ENCODE measurements around the gene ATP5F1D.
"Not testable (repeated sequence)": the region's sequence is repeated elsewhere in the genome, so short reads cannot be mapped to it uniquely, and the experiment has no call there.

ATP5F1D gene

DNA sequence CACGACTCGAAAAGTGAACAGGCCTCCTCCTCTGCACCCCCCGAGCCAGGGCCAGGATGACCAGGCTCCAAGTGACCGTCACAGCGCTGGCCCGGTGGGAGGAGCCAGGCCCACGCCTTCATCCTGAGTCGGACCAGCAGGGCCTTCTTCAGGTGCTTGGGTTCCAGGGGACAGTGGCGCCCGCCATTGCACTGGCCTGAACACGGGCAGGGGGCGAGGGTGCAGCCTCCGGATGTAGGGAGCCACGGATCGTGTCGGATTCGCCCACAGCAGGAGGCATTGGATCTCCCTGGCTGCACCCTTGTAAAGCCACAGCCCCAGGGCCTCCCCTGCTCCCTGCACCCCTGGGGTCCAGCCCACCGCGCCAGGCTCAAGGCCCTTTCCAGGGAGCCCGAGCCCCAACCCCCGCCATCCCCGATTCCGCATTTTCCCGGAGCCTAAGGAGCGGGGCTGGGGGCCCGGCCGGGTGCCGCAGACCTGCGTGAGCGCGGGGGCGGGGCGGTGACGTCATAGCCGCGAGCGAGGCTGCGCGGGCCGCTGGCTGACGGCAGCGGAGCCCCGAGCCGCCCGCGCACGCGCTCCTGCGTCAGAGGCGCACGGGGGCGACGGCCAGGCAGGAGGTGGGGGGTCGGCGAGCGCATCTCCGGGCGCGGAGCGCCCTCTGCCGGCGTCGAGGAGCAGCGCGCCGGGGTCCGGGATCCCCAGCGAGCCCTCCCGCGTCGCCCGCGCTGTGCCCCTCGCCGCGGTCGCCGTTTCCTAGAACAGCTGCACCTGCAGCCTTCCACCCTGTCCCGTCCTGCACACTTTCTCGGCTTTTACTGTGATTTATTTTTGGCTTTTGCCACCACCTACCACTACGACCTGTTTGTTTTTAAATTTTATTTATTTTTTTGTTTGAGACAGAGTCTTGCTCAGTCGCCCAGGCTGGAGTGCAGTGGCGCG lies 1.5 kb upstream of the ATP5F1D start:
- peak overlapping the region; percentile 57 for H3K4me3 ChIP-seq (ENCODE audit: low read depth, low read length)
- TF ChIP-seq, protein P1, sequence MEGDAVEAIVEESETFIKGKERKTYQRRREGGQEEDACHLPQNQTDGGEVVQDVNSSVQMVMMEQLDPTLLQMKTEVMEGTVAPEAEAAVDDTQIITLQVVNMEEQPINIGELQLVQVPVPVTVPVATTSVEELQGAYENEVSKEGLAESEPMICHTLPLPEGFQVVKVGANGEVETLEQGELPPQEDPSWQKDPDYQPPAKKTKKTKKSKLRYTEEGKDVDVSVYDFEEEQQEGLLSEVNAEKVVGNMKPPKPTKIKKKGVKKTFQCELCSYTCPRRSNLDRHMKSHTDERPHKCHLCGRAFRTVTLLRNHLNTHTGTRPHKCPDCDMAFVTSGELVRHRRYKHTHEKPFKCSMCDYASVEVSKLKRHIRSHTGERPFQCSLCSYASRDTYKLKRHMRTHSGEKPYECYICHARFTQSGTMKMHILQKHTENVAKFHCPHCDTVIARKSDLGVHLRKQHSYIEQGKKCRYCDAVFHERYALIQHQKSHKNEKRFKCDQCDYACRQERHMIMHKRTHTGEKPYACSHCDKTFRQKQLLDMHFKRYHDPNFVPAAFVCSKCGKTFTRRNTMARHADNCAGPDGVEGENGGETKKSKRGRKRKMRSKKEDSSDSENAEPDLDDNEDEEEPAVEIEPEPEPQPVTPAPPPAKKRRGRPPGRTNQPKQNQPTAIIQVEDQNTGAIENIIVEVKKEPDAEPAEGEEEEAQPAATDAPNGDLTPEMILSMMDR (conservative IDR thresholded peaks at IDR 0.05; ENCODE audit: low read depth, low read length), result peak; percentile 57
- peak; percentile 93 for DNase-seq (ENCODE audit: low read depth)

DNA sequence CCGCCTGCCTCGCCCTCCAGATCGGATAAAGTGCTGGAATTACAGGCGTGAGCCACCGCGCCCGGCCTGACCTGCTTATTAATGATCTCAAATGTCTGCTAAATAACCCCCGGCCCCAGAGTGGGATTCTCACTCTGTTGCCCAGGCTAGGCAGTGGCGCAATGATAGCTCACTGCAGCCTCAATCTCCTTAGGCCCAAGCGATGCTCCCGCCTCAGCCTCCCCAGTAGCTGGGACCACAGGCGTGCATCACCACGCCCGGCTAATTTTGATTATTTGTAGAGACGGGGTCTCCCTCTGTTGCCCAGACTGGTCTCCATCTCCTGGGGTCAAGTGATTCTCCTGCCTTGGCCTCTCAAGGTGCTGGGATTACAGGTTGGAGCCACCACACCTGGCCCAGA lies 626 bp upstream of the ATP5F1D start:
- TF ChIP-seq, protein P1 (conservative IDR thresholded peaks at IDR 0.05; ENCODE audit: low read depth, low read length), result no peak
- no peak for DNase-seq (ENCODE audit: low read depth)
- no peak overlapping the region for H3K4me3 ChIP-seq (ENCODE audit: low read depth, low read length)

DNA sequence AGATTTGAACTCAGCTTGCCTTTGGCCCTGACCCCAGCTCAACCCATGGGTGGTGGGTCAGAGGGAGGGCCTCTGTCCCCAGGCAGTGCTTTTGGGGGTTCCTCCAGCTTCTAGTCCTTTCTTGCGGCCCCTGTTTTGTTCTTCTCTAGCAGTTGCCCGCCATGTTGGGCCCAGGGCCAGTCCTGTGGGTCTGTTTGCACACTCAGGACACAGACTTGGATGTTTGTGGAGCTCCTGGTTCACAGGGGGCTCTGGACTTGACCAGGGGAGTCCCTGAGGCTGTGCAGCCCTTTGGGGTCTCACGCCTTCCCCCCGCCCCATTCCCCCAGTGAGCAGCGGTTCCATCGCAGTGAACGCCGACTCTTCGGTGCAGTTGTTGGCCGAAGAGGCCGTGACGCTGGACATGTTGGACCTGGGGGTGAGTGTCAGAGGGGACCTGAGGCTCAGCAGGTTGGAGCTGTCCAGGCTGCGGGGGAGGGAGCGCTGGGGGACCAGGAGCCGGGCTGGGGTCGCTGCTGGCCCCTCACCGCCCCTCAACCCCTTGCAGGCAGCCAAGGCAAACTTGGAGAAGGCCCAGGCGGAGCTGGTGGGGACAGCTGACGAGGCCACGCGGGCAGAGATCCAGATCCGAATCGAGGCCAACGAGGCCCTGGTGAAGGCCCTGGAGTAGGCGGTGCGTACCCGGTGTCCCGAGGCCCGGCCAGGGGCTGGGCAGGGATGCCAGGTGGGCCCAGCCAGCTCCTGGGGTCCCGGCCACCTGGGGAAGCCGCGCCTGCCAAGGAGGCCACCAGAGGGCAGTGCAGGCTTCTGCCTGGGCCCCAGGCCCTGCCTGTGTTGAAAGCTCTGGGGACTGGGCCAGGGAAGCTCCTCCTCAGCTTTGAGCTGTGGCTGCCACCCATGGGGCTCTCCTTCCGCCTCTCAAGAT lies 2.5 kb downstream of the ATP5F1D start:
- H3K4me3 ChIP-seq (ENCODE audit: low read depth, low read length), result no peak overlapping the region
- TF ChIP-seq, protein P1 (conservative IDR thresholded peaks at IDR 0.05; ENCODE audit: low read depth, low read length), result peak; percentile 82
- DNase-seq (ENCODE audit: low read depth), result peak; percentile 88

DNA sequence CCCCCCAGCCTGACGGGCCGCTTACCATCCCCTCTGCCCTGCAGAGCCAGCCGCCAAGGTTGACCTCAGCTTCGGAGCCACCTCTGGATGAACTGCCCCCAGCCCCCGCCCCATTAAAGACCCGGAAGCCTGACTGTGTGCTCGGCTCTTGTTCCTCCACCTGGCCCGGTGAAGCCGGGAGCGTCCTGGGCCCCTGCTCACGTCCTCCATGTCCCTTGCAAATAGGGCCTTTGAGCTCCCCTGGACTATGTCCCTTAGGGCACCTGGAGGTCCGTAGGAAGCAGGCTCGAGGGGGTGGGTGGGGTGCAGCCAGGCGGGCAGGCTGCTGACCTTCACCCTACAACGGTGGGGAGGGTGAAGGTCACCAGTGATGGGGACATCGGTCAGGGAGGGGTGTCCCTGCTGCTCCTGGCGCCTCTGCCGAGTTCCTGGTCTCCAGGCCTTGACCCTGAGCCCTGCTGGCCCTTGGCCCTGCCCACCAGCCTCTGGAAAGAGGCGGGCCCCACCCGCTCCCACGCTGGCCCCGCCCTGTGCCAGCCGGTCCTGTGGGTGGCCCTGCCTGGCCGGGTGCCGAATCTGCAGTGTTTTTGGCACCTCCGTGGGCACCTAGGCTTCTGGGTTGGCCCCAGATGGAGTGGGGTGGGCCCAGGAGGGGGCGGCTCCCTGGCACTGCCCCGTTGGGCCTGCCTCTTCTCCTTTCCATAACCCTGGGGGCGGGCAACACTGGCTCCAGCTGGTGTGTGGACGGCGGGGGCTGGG lies 3.3 kb downstream of the ATP5F1D start:
- DNase-seq (ENCODE audit: low read depth), result no peak
- TF ChIP-seq, protein P1 (conservative IDR thresholded peaks at IDR 0.05; ENCODE audit: low read depth, low read length), result no peak
- no peak overlapping the region for H3K4me3 ChIP-seq (ENCODE audit: low read depth, low read length)

DNA sequence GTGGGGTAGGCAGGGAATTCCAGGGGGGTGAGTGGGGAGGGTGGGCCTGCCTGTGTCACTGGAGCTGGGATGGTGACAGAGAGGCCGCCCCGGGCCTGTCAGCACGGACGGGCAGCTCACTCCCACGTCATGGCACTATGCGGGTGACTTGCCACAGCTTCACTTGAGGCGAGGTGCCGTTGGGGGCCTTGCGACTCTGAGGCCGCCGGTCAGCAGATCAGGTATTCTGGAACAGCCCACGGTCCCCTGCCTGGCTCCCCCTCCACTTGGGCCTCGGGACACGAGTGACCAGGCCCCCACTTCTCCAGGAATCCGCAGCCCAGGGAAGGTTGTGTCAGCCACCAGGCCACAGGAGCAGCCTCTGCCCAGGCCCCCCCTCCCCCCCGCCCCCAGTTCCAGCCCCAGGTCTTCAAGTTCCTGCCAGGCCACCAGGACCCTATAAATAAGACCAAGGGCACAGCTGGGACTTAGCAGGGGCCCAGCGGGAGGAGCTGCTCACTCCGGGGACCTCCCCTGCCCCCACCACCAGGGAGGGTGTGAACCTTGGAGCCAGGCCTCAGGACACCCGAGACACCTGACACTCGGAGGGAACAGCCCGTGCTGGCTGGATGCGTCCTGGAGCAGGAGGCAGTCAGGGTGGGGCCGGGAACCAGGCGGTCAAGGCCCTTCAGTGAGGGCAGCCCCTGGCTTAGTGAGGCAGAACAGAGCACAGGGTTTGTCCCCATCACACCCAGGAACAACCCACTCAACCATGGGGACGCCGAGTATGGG lies 4.1 kb downstream of the ATP5F1D start:
- TF ChIP-seq, protein P1 (conservative IDR thresholded peaks at IDR 0.05; ENCODE audit: low read depth, low read length), result no peak
- no peak for DNase-seq (ENCODE audit: low read depth)
- no peak overlapping the region for H3K4me3 ChIP-seq (ENCODE audit: low read depth, low read length)

DNA sequence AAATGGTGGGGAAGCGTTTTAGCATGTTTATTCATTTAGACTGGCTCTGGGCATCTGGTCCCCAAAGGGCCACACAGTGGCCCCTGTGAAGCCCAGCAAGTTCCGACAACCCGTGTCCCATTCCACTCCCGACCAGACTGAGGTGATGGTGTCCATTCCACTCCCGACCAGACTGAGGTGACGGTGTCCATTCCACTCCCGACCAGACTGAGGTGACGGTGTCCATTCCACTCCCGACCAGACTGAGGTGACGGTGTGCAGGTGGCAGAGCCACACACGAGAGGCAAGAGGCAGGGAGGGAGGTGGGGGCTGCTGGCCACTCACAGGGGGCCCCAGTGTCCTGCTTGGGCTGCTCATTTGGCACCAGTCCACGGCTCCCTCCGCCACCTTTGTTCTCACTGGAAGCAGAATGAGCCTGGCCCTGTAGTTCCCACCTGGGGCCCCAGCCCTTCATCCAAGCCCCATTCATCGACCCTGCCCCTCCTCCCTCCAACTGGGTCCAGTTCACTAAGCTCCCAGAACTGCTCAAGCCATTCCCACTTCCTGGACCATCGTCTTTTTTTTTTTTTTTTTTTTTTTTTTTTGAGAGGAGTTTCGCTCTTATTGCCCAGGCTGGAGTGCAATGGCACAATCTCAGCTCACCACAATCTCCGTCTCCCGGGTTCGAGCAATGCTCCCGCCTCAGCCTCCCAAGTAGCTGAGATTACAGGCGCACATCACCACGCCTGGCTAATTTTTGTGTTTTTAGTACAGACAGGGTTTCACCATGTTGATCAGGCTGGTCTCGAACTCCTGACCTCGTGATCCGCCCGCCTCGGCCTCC lies 4.9 kb downstream of the ATP5F1D start:
- not testable (repeated sequence) for DNase-seq (ENCODE audit: low read depth); H3K4me3 ChIP-seq (ENCODE audit: low read depth, low read length)
